HG03520 (cell line): ENCODE data around the gene SHROOM4.

Experiments
- ATAC-seq: cut with Tn5 transposase; IDR thresholded peaks from one replicate; pipeline ENCODE4 v1.9.1; 2021; ENCODE audit warnings: mild to moderate bottlenecking, moderate library complexity; ENCODE audit not compliant: unreplicated experiment

SHROOM4 gene

DNA sequence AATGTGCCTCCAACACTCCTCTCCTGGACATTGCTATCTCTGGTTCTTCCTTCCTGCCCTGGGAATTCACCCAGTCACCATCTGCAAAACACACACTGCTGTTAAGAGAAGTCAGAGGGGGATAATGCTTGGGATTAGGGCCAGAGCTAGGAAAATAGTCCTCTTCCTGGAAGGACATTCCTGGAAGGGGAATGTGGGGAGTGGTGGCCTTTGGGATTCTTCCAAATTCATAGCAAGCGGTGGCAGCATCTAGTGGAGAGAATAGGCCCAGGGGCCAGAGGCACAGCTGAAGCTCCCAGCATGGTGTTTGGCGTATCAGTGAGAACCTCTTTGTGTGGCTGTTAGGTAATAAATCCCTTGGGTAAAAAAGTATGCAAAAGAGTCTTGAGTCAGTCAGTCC is 34.3 kb downstream of the SHROOM4 start:
- ATAC-seq, result no peak

- no peak for ATAC-seq
Measured at GRCh38 chrX:50778272-50778671, 35.7 kb downstream of the SHROOM4 start.

DNA sequence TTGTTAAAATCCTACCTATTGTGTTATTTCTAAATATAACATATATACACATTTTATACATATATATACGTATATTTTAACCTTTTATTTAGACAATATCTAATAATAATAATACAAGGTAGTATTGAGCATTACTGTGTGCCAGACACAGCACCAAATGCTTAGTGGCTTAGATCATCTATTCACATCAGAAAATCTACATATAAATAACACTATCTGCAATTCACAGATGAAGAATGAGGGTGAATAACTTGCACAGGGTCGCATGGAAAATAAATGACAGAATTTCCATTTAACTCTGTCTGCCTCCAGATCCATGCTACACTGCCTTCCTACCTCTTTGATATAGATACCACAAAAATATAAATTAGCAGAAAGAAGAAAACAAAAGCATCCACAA is 37.7 kb downstream of the SHROOM4 start:
- no peak for ATAC-seq

GRCh38 chrX:50771382-50771781 is 42.6 kb downstream of the SHROOM4 start:
- ATAC-seq, result no peak

DNA sequence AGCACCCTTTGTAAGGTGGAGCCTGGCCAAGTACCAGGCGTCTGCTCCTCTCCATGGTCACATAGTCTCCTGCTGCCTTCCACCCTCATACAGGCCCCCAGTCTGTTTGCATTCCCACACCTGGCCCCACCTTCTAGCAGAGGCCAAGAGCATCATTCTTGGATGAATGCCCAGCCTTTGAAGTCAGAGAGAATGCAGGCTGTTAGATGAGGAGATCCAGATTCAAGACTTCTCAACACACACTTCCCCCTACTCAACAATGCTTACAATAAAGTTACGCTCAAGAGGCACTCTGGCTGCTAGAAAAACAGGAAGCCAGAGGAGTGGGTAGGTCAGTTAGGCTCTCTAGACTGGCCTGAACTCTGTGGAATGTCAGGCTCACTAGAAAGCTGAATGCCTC is 43.3 kb downstream of the SHROOM4 start:
- ATAC-seq, result no peak

- ATAC-seq, result no peak
Measured at GRCh38 chrX:50769389-50770063, 44.5 kb downstream of the SHROOM4 start.

DNA sequence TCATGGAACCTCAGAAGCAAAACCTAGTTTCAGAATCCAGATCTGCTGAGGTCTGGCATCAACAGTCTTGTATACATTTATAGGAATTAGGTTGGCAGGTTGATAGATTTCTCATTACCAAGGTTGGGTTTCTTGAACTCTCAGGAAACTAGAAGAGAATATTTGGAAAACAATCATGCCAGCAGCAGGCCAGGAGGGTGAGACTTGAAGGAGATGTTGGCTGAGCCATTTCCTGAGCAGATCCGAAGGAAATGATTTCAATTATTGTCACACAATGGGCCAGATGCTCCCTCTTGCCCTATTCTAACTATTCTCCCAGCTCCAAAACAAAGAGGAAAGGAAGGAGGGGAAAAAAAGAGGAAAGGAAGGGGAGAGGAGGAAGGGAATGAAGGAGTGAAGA is 45.2 kb downstream of the SHROOM4 start:
- ATAC-seq, result no peak

DNA sequence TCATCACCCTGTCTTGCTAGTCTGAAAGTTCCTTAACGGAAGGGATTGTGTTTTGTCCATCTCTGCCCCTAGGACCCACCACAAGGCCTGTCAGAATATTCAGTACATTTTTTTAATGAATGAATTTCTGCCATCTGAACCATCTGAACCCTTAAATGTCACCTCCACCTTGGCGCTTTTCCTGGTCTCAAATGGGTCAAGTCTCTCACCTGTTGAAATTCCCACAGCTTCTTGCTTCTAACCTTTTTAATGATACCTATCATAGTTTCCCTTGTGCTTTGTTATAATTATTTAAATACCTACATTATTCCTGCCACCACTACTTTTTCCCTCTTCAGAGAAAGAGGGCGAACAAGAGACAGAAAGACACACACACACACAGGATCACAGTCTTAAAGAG is 48.0 kb downstream of the SHROOM4 start:
- no peak for ATAC-seq

- ATAC-seq, result no peak
Measured at GRCh38 chrX:50762578-50762977, 51.4 kb downstream of the SHROOM4 start.

GRCh38 chrX:50756276-50756675 is 57.7 kb downstream of the SHROOM4 start:
- ATAC-seq, result no peak

DNA sequence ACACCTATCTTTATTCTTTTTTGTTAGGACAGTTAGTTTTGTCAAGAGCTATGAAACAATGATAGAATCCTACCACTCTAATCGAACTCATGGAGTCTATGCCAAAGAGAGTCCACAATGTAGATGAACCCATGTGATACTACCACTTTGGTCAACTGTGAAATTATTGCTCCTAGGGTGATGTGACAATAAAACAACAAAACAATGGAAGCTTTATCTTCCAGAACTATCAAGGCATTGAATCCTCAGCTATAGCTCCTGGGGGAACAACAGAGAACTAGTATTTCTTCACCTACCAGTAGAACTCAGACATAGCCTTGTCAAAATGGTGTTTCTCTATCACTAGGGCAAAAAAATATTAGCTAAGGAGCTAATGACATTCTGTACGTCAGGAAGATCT is 62.9 kb downstream of the SHROOM4 start:
- ATAC-seq, result no peak

GRCh38 chrX:50747471-50747900 is 66.5 kb downstream of the SHROOM4 start:
- no peak for ATAC-seq

- ATAC-seq, result no peak
Measured at GRCh38 chrX:50736656-50737055, 77.3 kb downstream of the SHROOM4 start.

- no peak for ATAC-seq
Measured at GRCh38 chrX:50726296-50726695, 87.7 kb downstream of the SHROOM4 start.

- ATAC-seq, result no peak
Measured at GRCh38 chrX:50725310-50725709, 88.7 kb downstream of the SHROOM4 start.

- no peak for ATAC-seq
Measured at GRCh38 chrX:50723006-50723405, 91.0 kb downstream of the SHROOM4 start.

- ATAC-seq, result no peak
Measured at GRCh38 chrX:50721764-50722521, 92.1 kb downstream of the SHROOM4 start.

- no peak for ATAC-seq
Measured at GRCh38 chrX:50719614-50720013, 94.4 kb downstream of the SHROOM4 start.

DNA sequence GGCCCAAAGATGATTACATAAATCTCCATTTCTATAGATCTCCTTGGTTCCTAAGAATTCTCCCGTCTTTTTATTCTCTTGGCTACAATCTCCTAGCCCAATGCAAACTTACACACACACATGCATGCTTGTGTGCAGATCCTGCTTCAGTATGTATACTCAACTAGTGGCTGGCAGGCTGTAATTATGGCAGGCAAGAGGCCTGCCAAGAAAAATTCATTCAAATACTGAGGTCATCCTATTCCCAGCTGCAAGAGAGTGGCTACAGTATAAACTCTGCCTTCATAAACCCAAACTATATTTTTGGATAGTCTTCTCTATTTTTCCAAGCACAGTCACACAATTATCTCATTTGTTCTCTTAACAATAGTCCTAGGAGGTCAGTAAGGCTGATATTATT is 95.2 kb downstream of the SHROOM4 start:
- no peak for ATAC-seq

DNA sequence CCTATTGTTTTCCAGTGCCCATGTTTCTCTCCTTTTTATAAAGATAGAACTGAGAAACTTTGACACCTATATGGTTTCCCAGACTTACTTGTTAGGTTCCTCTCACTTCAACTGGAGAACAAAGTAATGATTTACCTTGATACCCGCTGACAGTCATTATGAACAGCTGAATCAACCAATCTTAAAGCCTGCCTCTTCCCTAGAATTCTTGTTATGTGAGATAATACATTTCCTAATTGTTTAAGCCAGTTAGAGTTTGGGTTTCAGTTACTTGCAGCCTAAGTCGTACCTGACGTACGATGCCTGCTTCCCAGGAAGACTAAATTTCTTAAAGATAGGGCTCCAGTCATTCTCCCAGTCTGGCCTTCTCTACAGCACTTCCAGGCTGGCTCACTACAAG is 97.3 kb downstream of the SHROOM4 start:
- ATAC-seq, result no peak

- ATAC-seq, result no peak
Measured at GRCh38 chrX:50712777-50713176, 101.2 kb downstream of the SHROOM4 start.

DNA sequence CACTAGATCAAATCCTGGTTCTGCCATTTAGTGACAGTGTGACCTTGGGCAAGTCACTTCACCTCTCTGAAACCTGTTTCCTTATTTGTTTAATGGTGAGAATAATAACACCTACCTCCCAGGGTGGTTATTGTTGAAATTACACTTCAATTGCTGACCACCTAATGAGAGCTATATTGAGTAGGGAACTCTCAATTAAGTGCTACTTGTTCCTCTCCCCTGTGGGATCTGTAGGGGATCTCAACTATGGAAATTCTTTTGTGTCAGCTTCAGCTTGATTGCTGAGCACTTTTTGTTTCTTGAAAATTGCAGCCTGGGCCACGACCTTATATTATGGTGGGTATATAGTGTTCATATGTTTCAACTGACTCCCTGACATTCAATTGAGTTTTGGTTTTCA is 102.1 kb downstream of the SHROOM4 start:
- no peak for ATAC-seq
